ENCODE measurements around the gene MAN2A1. TPM values are rescaled to one million over a fixed set of nuclear protein-coding genes. Genes with fewer than 3 reads are reported as not detected.

The MAN2A1 gene
- polyA plus RNA-seq, 1 donor from 2014 or later, result 5.7 TPM

DNA sequence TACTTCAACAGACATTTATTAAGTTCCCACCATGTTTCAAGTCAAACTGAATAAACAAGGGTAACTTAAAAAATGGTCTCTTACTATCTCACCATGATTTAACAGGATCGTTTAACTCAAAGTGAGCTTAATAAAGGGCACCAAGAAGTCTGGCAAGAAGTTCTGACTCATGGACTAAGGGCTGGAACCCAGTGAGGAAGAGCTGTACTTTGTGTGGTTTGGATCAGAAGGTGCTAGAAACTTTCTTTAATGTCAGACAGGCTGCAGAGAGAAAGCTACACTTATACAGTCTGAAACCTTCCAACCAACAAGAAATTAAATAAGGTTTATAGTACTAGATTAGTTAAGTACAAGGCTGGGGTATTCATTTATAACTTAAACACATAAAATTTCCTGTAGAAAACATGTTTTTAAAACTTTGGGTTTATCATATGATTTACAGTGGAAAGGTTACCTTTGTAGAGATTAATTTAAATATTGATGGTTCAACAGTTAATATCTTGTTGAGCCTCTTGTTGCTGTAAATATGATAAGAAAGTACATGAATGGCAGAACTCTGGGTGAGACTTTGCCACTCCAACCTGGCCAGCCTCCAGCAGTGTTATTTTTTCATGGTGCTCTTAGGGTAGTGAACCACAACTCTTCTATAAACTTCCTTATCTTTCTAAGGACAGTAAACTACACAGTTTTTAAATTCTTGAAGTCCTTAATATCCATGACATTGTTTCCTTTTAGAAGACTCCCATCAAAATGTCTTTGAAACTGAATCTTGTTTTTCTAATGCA is 162.8 kb downstream of the MAN2A1 start:
- H3K36me3 ChIP-seq (ENCODE audit: insufficient read depth, low read length), result no peaks in the 10 kb centered on the region
- no peaks in the 10 kb centered on the region for H3F3A ChIP-seq (ENCODE audit: insufficient read depth, low read length, poor library complexity, severe bottlenecking)
- H3K4me3 ChIP-seq (ENCODE audit: low read length), result no peak overlapping the region
- no peaks in the 10 kb centered on the region for H3K9me2 ChIP-seq (ENCODE audit: insufficient read depth, low read length)
- no peak overlapping the region for H3K4me2 ChIP-seq (ENCODE audit: low read length)
- no peaks in the 10 kb centered on the region for H3K27me3 ChIP-seq (ENCODE audit: insufficient read depth, low read depth, low read length)
- H3K79me2 ChIP-seq (replicated peaks; ENCODE audit: insufficient read depth, low read length), result no peaks in the 10 kb centered on the region
- no peaks in the 10 kb centered on the region for H4K20me1 ChIP-seq (ENCODE audit: insufficient read depth)
- TF ChIP-seq, protein P1, sequence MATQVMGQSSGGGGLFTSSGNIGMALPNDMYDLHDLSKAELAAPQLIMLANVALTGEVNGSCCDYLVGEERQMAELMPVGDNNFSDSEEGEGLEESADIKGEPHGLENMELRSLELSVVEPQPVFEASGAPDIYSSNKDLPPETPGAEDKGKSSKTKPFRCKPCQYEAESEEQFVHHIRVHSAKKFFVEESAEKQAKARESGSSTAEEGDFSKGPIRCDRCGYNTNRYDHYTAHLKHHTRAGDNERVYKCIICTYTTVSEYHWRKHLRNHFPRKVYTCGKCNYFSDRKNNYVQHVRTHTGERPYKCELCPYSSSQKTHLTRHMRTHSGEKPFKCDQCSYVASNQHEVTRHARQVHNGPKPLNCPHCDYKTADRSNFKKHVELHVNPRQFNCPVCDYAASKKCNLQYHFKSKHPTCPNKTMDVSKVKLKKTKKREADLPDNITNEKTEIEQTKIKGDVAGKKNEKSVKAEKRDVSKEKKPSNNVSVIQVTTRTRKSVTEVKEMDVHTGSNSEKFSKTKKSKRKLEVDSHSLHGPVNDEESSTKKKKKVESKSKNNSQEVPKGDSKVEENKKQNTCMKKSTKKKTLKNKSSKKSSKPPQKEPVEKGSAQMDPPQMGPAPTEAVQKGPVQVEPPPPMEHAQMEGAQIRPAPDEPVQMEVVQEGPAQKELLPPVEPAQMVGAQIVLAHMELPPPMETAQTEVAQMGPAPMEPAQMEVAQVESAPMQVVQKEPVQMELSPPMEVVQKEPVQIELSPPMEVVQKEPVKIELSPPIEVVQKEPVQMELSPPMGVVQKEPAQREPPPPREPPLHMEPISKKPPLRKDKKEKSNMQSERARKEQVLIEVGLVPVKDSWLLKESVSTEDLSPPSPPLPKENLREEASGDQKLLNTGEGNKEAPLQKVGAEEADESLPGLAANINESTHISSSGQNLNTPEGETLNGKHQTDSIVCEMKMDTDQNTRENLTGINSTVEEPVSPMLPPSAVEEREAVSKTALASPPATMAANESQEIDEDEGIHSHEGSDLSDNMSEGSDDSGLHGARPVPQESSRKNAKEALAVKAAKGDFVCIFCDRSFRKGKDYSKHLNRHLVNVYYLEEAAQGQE (IDR thresholded peaks at IDR 0.05; ENCODE audit: borderline replicate concordance), result no peak
- TF ChIP-seq EZH2 (IDR thresholded peaks at IDR 0.05; ENCODE audit: borderline replicate concordance, insufficient read depth, low read length, poor library complexity, severe bottlenecking) (no peak), EP300 (conservative IDR thresholded peaks at IDR 0.05; ENCODE audit: poor library complexity, severe bottlenecking) (no peak), POLR2AphosphoS5 (IDR thresholded peaks at IDR 0.05) (no peak), MXI1 (conservative IDR thresholded peaks at IDR 0.05; ENCODE audit: poor library complexity, severe bottlenecking) (no peak), RAD21 (conservative IDR thresholded peaks at IDR 0.05) (no peak), SMC3 (conservative IDR thresholded peaks at IDR 0.05; ENCODE audit: poor library complexity) (no peak), CTCF (IDR thresholded peaks at IDR 0.05; ENCODE audit: poor library complexity, severe bottlenecking) (no peak), TAF1 (IDR thresholded peaks at IDR 0.05; ENCODE audit: low read depth) (no peak)
- H3K27ac ChIP-seq (ENCODE audit: low read length), result no peak overlapping the region
- H3K9ac ChIP-seq (ENCODE audit: low read length), result no peak overlapping the region
- H3K9me3 ChIP-seq (ENCODE audit: low read length), result no peaks in the 10 kb centered on the region
- no peak overlapping the region for H2AFZ ChIP-seq (ENCODE audit: low read depth, low read length)

- H3K27ac ChIP-seq (ENCODE audit: low read length), result no peak overlapping the region
- H3K9ac ChIP-seq (ENCODE audit: low read length), result no peak overlapping the region
- no peaks in the 10 kb centered on the region for H3K9me3 ChIP-seq (ENCODE audit: low read length)
- no peaks in the 10 kb centered on the region for H3F3A ChIP-seq (ENCODE audit: insufficient read depth, low read length, poor library complexity, severe bottlenecking)
- no peak overlapping the region for H3K4me3 ChIP-seq (ENCODE audit: low read length)
- H3K79me2 ChIP-seq (replicated peaks; ENCODE audit: insufficient read depth, low read length), result no peaks in the 10 kb centered on the region
- H4K20me1 ChIP-seq (ENCODE audit: insufficient read depth), result no peaks in the 10 kb centered on the region
- H3K9me2 ChIP-seq (ENCODE audit: insufficient read depth, low read length), result no peaks in the 10 kb centered on the region
- no peaks in the 10 kb centered on the region for H3K27me3 ChIP-seq (ENCODE audit: insufficient read depth, low read depth, low read length)
- H3K4me2 ChIP-seq (ENCODE audit: low read length), result no peak overlapping the region
- no peaks in the 10 kb centered on the region for H3K36me3 ChIP-seq (ENCODE audit: insufficient read depth, low read length)
- no peak overlapping the region for H2AFZ ChIP-seq (ENCODE audit: low read depth, low read length)
- TF ChIP-seq RAD21 (conservative IDR thresholded peaks at IDR 0.05), result no peak
- TF ChIP-seq TAF1 (IDR thresholded peaks at IDR 0.05; ENCODE audit: low read depth), result no peak
- no peak for TF ChIP-seq CTCF (IDR thresholded peaks at IDR 0.05; ENCODE audit: poor library complexity, severe bottlenecking)
- TF ChIP-seq EP300 (conservative IDR thresholded peaks at IDR 0.05; ENCODE audit: poor library complexity, severe bottlenecking), result no peak
- TF ChIP-seq, protein P1 (IDR thresholded peaks at IDR 0.05; ENCODE audit: borderline replicate concordance), result no peak
- no peak for TF ChIP-seq EZH2 (IDR thresholded peaks at IDR 0.05; ENCODE audit: borderline replicate concordance, insufficient read depth, low read length, poor library complexity, severe bottlenecking)
- TF ChIP-seq SMC3 (conservative IDR thresholded peaks at IDR 0.05; ENCODE audit: poor library complexity), result no peak
- no peak for TF ChIP-seq POLR2AphosphoS5 (IDR thresholded peaks at IDR 0.05)
- no peak for TF ChIP-seq MXI1 (conservative IDR thresholded peaks at IDR 0.05; ENCODE audit: poor library complexity, severe bottlenecking)
These were observed 163.7 kb downstream of the MAN2A1 start for GRCh38 chr5:109853377-109853776.

All from neural cell (in vitro differentiated cells).